GM12878 (cell line): ENCODE results near the gene TSPAN2. TPM values are rescaled to one million over a fixed set of nuclear protein-coding genes. Genes with fewer than 3 reads are reported as not detected.

Experiments used
- ATAC-seq: fragments of 200-7000 bp; cut with Tn5 transposase; 3 replicates; pipeline ENCODE4 v1.9.1; 2020; ENCODE audit warnings: mild to moderate bottlenecking, moderate library complexity
- BruUV-seq: library from RNA; stranded (reverse); fragments of 400-500 nt; replicated peaks from 2 replicates; lab custom pipeline; 2021; lab: Mats Ljungman, UMichigan
- CTCF ChIA-PET: fragments of 300-600 bp; sonication (Branson Sonifier 250); formaldehyde crosslinking; extraction: SDS; loops from one replicate; lab custom pipeline; 2021; ENCODE audit warnings: inconsistent platforms; lab: Yijun Ruan, JAX
- POLR2A ChIA-PET: fragments of 350-600 bp; formaldehyde crosslinking; extraction: SDS; loops from one replicate; lab custom pipeline; 2021; ENCODE audit warnings: inconsistent platforms; lab: Charles Lee
- RAD21 ChIA-PET: fragments of 300-600 bp; sonication (Branson Sonifier 250); formaldehyde crosslinking; loops from one replicate; lab custom pipeline; 2023; ENCODE audit warnings: antibody characterized with exemption; ENCODE audit not compliant: unreplicated experiment; lab: Charles Lee
- SMC1A ChIA-PET: fragments of 300-600 bp; sonication (Branson Sonifier 250); formaldehyde crosslinking; loops from one replicate; lab custom pipeline; 2023; ENCODE audit not compliant: unreplicated experiment, uncharacterized antibody; lab: Charles Lee
- DNase-seq: peaks from one replicate; pipeline ENCODE4 v3.0.0-alpha.2; 2011; ENCODE audit warnings: low read depth, low spot score
- FAIRE-seq: peaks from 3 replicates; lab custom pipeline; 2011; peaks lifted over from hg19 to GRCh38; lab: Jason Lieb, UNC
- H2AFZ ChIP-seq: 2 replicates; pipeline ENCODE4 v1.6.0; 2011; ENCODE audit warnings: low read depth, low read length, control low read depth; ENCODE audit not compliant: control insufficient read depth
- H3K27ac ChIP-seq: 2 replicates; pipeline ENCODE4 v1.5.1; 2011; ENCODE audit warnings: control low read depth; ENCODE audit not compliant: control insufficient read depth, insufficient read depth
- H3K27me3 ChIP-seq, 2 experiments: replicated peaks in 1 of 2; 2 replicates each; pipeline versions ENCODE4 v1.6.0 to v1.6.1; 2011; ENCODE audit warnings: low read length in 1 of 2; ENCODE audit not compliant: control insufficient read depth in 2 of 2, insufficient read depth in 2 of 2
- H3K36me3 ChIP-seq, 2 experiments: 2 replicates each; pipeline ENCODE4 v1.5.1; 2011; ENCODE audit warnings: low read length in 1 of 2; ENCODE audit not compliant: control insufficient read depth in 2 of 2, insufficient read depth in 2 of 2
- H3K4me1 ChIP-seq: 2 replicates; pipeline ENCODE4 v1.6.1; 2011; ENCODE audit warnings: mild to moderate bottlenecking, low read length, moderate library complexity, mixed read lengths; ENCODE audit not compliant: control insufficient read depth, insufficient read depth
- H3K4me2 ChIP-seq: 2 replicates; pipeline ENCODE4 v1.6.0; 2011; ENCODE audit warnings: control low read depth; ENCODE audit not compliant: control insufficient read depth, insufficient read depth
- H3K4me3 ChIP-seq: fragments of 200-600 bp; sonication (generic); 2 replicates; pipeline ENCODE4 v1.5.1; 2016
- H3K79me2 ChIP-seq: 2 replicates; pipeline ENCODE4 v1.6.0; 2011; ENCODE audit warnings: low read length; ENCODE audit not compliant: control insufficient read depth, insufficient read depth
- H3K9ac ChIP-seq: 2 replicates; pipeline ENCODE4 v1.8.0; 2011; ENCODE audit warnings: low read length, control low read depth, mixed read lengths; ENCODE audit not compliant: control insufficient read depth, insufficient read depth
- H3K9me3 ChIP-seq: replicated peaks from 3 replicates; pipeline ENCODE4 v1.5.1; 2011; ENCODE audit warnings: mild to moderate bottlenecking, low read length; ENCODE audit not compliant: control insufficient read depth, insufficient read depth
- H4K20me1 ChIP-seq: 2 replicates; pipeline ENCODE4 v1.6.0; 2011; ENCODE audit not compliant: control insufficient read depth, insufficient read depth
- BMI1 ChIP-seq: fragments of 450-650 bp; IDR thresholded peaks from 2 replicates; pipeline ENCODE4 v1.6.1; 2016; ENCODE audit warnings: mild to moderate bottlenecking, moderate library complexity, borderline replicate concordance
- CHD4 ChIP-seq: fragments of 200-600 bp; sonication (generic); IDR thresholded peaks from 2 replicates; pipeline ENCODE4 v1.6.1; 2016; ENCODE audit warnings: mild to moderate bottlenecking
- GABPA ChIP-seq: IDR thresholded peaks from 2 replicates; pipeline ENCODE4 v1.6.1; 2014; ENCODE audit warnings: antibody characterized with exemption, low read depth, mild to moderate bottlenecking, inconsistent platforms
- HCFC1 ChIP-seq: fragments of 150-350 bp; IDR thresholded peaks from 2 replicates; pipeline ENCODE4 v1.6.1; 2014; ENCODE audit warnings: low read length
- HDAC6 ChIP-seq: fragments of 200-600 bp; sonication (generic); IDR thresholded peaks from one replicate; pipeline ENCODE4 v1.8.0; 2017; ENCODE audit warnings: antibody characterized with exemption; ENCODE audit not compliant: unreplicated experiment
- JUNB ChIP-seq: IDR thresholded peaks from 2 replicates; pipeline ENCODE4 v1.6.1; 2016; ENCODE audit warnings: antibody characterized with exemption, mild to moderate bottlenecking
- KDM1A ChIP-seq: fragments of 200-600 bp; sonication (generic); IDR thresholded peaks from 2 replicates; pipeline ENCODE4 v1.6.1; 2016; ENCODE audit warnings: borderline replicate concordance
- NFYA ChIP-seq: IDR thresholded peaks from 2 replicates; pipeline ENCODE4 v1.6.1; 2011; ENCODE audit warnings: low read depth, mild to moderate bottlenecking, low read length, improper control_type of control experiment, borderline replicate concordance
- NRF1 ChIP-seq: conservative IDR thresholded peaks from 2 replicates; pipeline ENCODE4 v1.6.1; 2011; ENCODE audit warnings: mild to moderate bottlenecking, low read depth, low read length, improper control_type of control experiment
- PBX3 ChIP-seq: IDR thresholded peaks from 2 replicates; pipeline ENCODE4 v1.6.1; 2011; ENCODE audit warnings: mild to moderate bottlenecking, low read depth, low read length, moderate library complexity; ENCODE audit not compliant: insufficient replicate concordance
- RAD51 ChIP-seq: fragments of 450-650 bp; IDR thresholded peaks from 2 replicates; pipeline ENCODE4 v1.6.1; 2016; ENCODE audit warnings: moderate library complexity, mild to moderate bottlenecking, inconsistent platforms
- SRF ChIP-seq, 2 experiments: IDR thresholded peaks; 2 replicates each; pipeline ENCODE4 v1.6.1; 2011; ENCODE audit warnings: low read depth in 2 of 2, low read length in 2 of 2, mild to moderate bottlenecking in 1 of 2, moderate library complexity in 1 of 2
- STAT3 ChIP-seq: IDR thresholded peaks from 2 replicates; pipeline ENCODE4 v1.6.1; 2011; ENCODE audit warnings: low read depth, low read length, improper control_type of control experiment
- USF1 ChIP-seq: IDR thresholded peaks from 2 replicates; pipeline ENCODE4 v1.6.1; 2011; ENCODE audit warnings: borderline replicate concordance, low read depth, mild to moderate bottlenecking, moderate library complexity, mixed read lengths, low read length; ENCODE audit not compliant: insufficient read depth; ENCODE audit errors: extremely low read length
- ZBTB40 ChIP-seq: fragments of 450-650 bp; IDR thresholded peaks from 2 replicates; pipeline ENCODE4 v1.6.1; 2016; ENCODE audit warnings: mild to moderate bottlenecking, moderate library complexity, borderline replicate concordance
- ZNF24 ChIP-seq: fragments of 450-650 bp; IDR thresholded peaks from 2 replicates; pipeline ENCODE4 v1.6.1; 2017; ENCODE audit warnings: antibody characterized with exemption, mild to moderate bottlenecking
- ZNF274 ChIP-seq: IDR thresholded peaks from one replicate; pipeline ENCODE4 v1.8.0; 2011; ENCODE audit not compliant: insufficient read length, insufficient read depth
- ZNF384 ChIP-seq: IDR thresholded peaks from 2 replicates; pipeline ENCODE4 v1.6.1; 2012; ENCODE audit warnings: low read depth, mild to moderate bottlenecking, low read length, improper control_type of control experiment, borderline replicate concordance
- ZZZ3 ChIP-seq: IDR thresholded peaks from 2 replicates; pipeline ENCODE4 v1.6.1; 2011; ENCODE audit warnings: low read depth; ENCODE audit not compliant: control insufficient read depth, insufficient read length
- WGBS: methylation state at CpG from one replicate; pipeline ENCODE4 v1.1.6; 2016; ENCODE audit warnings: low lambda C conversion rate; ENCODE audit not compliant: insufficient replicate concordance, insufficient coverage; ENCODE audit errors: missing lambda C conversion rate; 5-methylcytosine and 5-hydroxymethylcytosine counted together
- in situ Hi-C: fragments of 300-500 bp; cut with MboI; formaldehyde crosslinking; loops from 9 replicates; pipeline ENCODE4 v1.14.3; 2018; ENCODE audit warnings: mixed read lengths
- intact Hi-C: fragments of 100-400 bp; cut with micrococcal nuclease; formaldehyde crosslinking; loops from one replicate; pipeline ENCODE4 v1.14.2; 2022; ENCODE audit not compliant: unreplicated experiment
- polyA plus RNA-seq, 11 experiments: library from polyadenylated mRNA; depleted of rRNA in 4 of 11; unstranded in 6 of 11; stranded (reverse) in 5 of 11; fragments of >200 nt; fragmentation: Nextera tagmentation in 4 of 11; fragmentation: Illumina TruSeq in 1 of 11; extraction: Ambion mirVana in 4 of 11; extraction: Trizol in 1 of 11; gene quantifications; 1 replicate in 1 of 11; 2 replicates in 10 of 11; pipeline versions ENCODE4 v1.2.1 to v1.2.3, GENCODE V29; 2011 to 2016; ENCODE audit warnings: inconsistent platforms in 2 of 11, missing spikeins in 2 of 11, low read depth in 1 of 11
- total RNA-seq, 4 experiments: library from RNA; depleted of rRNA in 3 of 4; stranded (reverse); fragments of >200 nt in 3 of 4; fragmentation: Illumina TruSeq in 1 of 4; extraction: Trizol in 1 of 4; gene quantifications; 2 replicates each; pipeline versions ENCODE4 v1.2.1 to v1.2.3, GENCODE V29; 2013 to 2021

Gene TSPAN2
- total and polyA plus RNA-seq, 10 of the 15 experiments (the other 5 are each of a cell fraction or from before 2014, with no cell fraction given) = under 0.01 to 0.73 TPM; not detected in 8

GRCh38 chr1:115126516-115126915 is 37.2 kb upstream of the TSPAN2 start (continued):
- no peak for TF ChIP-seq BMI1
- TF ChIP-seq ZBTB40 = no peak

- no peaks in the 10 kb centered on the region for H3K36me3 ChIP-seq
- ChIA-PET CTCF (interaction anchor here (1.0 to 2.3 kb wide), 3 partner anchors 11 to 70 kb away, joined by 3 to 8 read pairs (median 5); no protein-coding TSS in a partner anchor), SMC1A (interaction anchor here (1.3 kb wide), 1 partner anchor 11 kb away, joined by 3 read pairs; no protein-coding TSS in a partner anchor), RAD21 (no interaction called here), POLR2A (no interaction called here)
- no peak for FAIRE-seq
- 0% methylated on average over 3 of the region's 3 CpGs for WGBS
- in situ Hi-C loops (no loop called here), intact Hi-C loops (no loop called here)
- H3K4me3 ChIP-seq = no peak overlapping the region
- H4K20me1 ChIP-seq = no peaks in the 10 kb centered on the region
- H3K9ac ChIP-seq = no peak overlapping the region
- DNase-seq = no peak
- no peak overlapping the region for H3K4me2 ChIP-seq
- BruUV-seq = no TSS peak
- H3K4me1 ChIP-seq = no peaks in the 10 kb centered on the region
- no peaks in the 10 kb centered on the region for H3K79me2 ChIP-seq
- H3K9me3 ChIP-seq = no peaks in the 10 kb centered on the region
- ATAC-seq = no peak
- no peak overlapping the region for H3K27ac ChIP-seq
- TF ChIP-seq ZZZ3 (no peak), ZNF24 (no peak), NRF1 (no peak), RAD51 (no peak), SRF (IDR thresholded peaks at IDR 0.05; ENCODE audit: low read depth in 2 of 2, low read length in 2 of 2) (no peak), JUNB (no peak), ZNF384 (no peak), ZNF274 (no peak), NFYA (no peak), KDM1A (no peak), HCFC1 (no peak), GABPA (no peak), CHD4 (no peak), STAT3 (no peak), USF1 (no peak), HDAC6 (no peak), PBX3 (no peak)
- no peaks in the 10 kb centered on the region for H3K27me3 ChIP-seq
- no peak overlapping the region for H2AFZ ChIP-seq
Measured at GRCh38 chr1:115123116-115123515, 33.8 kb upstream of the TSPAN2 start.
